ENCODE data around the gene CFAP65.

DNA sequence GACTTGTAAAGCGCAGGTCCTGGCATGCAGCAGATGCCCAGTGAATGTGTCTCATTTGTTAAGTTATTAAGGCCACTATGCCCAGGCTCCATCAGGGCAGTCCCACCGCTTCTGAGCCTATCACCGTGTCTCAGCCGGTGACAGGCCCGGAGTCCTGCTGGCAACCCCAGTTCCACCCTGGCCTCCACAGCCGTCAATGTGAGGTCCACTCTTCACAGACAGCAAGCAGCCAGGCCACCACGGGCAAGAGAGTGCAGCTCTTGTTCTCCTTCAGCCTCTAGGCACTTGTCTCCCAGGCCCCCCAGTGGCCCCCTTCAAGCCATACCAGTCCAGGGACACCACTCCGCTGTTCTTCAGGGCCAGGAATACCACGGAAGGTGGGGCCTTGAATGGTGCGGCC lies 22.6 kb downstream of the CFAP65 start:
- TF ChIP-seq, protein P1, sequence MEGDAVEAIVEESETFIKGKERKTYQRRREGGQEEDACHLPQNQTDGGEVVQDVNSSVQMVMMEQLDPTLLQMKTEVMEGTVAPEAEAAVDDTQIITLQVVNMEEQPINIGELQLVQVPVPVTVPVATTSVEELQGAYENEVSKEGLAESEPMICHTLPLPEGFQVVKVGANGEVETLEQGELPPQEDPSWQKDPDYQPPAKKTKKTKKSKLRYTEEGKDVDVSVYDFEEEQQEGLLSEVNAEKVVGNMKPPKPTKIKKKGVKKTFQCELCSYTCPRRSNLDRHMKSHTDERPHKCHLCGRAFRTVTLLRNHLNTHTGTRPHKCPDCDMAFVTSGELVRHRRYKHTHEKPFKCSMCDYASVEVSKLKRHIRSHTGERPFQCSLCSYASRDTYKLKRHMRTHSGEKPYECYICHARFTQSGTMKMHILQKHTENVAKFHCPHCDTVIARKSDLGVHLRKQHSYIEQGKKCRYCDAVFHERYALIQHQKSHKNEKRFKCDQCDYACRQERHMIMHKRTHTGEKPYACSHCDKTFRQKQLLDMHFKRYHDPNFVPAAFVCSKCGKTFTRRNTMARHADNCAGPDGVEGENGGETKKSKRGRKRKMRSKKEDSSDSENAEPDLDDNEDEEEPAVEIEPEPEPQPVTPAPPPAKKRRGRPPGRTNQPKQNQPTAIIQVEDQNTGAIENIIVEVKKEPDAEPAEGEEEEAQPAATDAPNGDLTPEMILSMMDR (IDR thresholded peaks at IDR 0.05 in 8 of 11, conservative IDR thresholded peaks at IDR 0.05 in 3 of 11), result no peak
- TF ChIP-seq POLR2AphosphoS5 (IDR thresholded peaks at IDR 0.05) (no peak), POLR2A (IDR thresholded peaks at IDR 0.05) (no peak)

Data from spleen (tissue), 7 donors.